Activated CD8-positive, alpha-beta memory T cell treated with anti-CD3 and anti-CD28 coated beads for 4 hours (primary cell): Measurements from ENCODE around the gene UBE3B.

Experiments
- DNase-seq, 2 donors: peaks; one replicate each; pipeline ENCODE4 v3.0.0-alpha.2; 2020; ENCODE audit warnings: low read depth in 2 of 2

UBE3B gene

DNA sequence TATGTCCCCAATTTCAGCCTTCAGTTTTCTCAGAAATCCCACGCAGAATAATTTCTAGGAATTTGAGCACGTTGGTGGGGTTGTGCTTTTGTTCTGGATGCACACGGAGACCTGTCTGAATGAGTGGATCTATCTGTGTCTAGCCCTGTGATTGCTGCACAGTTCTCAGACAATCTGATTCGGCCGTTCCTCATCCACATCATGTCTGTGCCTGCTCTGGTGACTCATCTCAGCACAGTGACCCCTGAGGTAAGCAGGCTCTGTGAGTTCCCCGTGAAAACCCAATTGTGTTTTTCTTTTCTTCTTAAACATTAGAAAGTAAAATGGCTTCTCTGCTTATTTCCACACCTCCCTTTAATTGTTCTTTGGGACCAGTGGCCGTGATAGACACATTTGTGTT is 20.2 kb downstream of the UBE3B start:
- no peak for DNase-seq

DNA sequence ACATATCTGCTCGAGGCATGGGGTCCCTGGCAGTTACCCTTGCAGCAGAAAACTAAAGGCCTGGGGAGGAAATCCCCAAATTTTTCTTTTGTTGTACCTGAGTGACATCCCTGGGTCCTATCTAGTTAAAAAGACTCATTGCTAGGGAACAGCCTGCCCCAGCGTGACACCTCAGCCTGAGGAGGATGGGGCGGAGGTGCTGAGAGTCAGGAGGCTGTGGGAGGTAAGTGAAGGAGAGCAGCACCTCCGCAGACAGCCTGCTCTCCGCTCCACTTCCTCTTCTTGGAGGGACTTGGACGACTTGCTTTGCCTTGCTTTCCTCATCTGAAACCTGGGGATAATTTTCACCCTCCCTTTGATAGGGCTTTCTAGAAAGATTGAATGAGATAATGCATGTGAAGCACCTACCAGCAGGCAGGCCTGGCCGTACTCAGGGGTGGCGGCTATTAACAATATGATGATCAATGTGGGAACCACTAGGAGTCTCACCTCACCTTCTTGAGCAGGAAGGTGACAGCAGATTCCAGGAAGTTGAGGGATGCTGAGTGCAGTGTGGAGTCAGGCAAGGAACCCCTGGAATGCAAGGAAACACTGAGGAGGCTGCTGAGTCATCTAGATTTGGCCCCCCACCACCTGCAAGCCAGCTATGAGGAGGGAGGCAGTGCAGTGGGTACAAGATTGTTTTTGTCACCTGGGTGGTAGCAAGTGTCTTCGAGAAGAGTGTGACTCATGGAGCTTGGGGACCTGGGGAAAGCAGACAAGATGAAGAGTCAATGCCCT is 23.2 kb downstream of the UBE3B start:
- no peak for DNase-seq

DNA sequence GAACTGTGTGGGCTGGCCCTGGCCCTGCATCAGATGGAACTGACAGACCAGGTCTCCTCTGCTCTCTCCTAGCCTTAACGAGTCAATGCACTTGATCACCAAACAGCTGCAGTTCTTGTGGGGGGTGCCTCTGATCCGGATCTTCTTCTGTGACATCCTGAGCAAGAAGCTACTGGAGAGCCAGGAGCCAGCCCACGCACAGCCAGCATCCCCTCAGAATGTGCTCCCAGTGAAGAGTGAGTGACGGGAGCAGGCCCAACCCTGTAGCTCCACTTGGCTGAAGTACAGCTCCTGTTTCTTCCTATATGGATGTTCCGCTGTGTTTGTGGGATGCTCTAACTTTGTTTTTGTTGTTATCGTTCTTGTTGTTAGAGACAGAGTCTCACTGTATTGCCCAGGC is 23.9 kb downstream of the UBE3B start:
- no peak for DNase-seq

- no peak for DNase-seq
Observed at GRCh38 chr12:109502332-109502731, 24.9 kb downstream of the UBE3B start.

GRCh38 chr12:109503611-109504010 is 26.2 kb downstream of the UBE3B start:
- no peak for DNase-seq

- DNase-seq: no peak
Observed at GRCh38 chr12:109504068-109504467, 26.6 kb downstream of the UBE3B start.

- no peak for DNase-seq
Observed at GRCh38 chr12:109510196-109510595, 32.8 kb downstream of the UBE3B start.

GRCh38 chr12:109512608-109513007 is 35.2 kb downstream of the UBE3B start:
- no peak for DNase-seq

DNA sequence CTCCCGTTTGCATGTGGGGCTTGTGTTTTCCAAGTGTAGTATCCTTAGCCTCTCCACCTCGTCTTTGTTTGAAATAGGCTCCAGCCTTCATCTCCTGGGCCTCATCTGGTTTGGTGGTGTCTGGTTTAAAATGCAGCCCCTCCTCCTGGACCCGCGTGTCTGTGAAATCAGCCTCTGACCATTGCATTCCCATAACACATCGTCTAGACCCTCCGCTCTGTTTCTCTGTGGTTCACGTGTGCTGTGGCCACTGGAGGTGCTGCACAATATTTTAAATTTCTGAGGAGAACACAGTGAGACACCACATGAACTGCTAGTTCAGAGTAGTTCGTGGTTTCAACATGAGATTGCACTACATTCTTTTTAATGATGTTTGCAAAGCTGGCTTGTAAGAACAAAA is 35.6 kb downstream of the UBE3B start:
- DNase-seq: no peak

- no peak for DNase-seq
Observed at GRCh38 chr12:109513977-109514376, 36.5 kb downstream of the UBE3B start.

GRCh38 chr12:109517619-109518018 is 40.2 kb downstream of the UBE3B start:
- DNase-seq: no peak

GRCh38 chr12:109518820-109519665 is 41.6 kb downstream of the UBE3B start:
- peak in 1 of 2 donors; percentile 20 for DNase-seq

DNA sequence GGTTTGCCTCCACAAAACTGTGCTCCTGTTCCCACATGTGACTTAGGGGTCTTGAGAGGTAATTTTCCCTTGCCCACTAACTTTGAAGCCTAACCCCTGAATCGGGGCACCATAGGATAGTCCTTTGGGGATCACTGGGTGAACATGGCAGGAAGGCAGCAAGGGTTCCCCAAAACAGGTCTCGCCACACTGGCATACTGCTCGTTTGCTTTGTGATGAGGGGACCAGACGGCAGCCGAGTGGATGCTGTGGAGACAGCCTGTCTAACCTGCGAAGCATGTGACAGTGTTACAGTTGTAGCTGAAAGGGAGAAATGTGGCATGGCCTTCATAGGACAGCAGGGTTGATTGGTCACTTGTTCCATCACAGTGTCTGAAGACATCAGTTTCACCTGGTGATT is 42.4 kb downstream of the UBE3B start:
- no peak for DNase-seq

- DNase-seq: no peak
Observed at GRCh38 chr12:109521831-109522230, 44.4 kb downstream of the UBE3B start.

DNA sequence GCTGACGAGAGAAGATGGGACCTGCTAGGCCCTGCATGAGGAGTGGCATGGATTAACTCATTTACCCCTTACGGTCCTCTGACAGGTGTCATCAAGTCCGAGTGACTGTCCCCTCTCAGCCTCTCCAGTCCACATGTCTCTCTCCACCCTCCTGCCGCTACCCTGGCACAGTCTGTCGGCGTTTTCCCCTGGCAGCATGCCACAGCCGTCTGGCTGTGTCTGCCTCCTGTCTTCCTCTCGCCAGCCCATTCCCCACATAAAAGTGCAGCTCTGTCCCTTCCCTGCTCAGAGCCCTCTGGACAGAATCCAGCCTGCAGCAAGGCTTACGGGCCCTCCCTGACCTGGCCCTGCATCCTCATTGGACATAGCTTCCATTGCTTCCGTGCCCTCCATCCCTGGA is 45.6 kb downstream of the UBE3B start:
- no peak for DNase-seq

DNA sequence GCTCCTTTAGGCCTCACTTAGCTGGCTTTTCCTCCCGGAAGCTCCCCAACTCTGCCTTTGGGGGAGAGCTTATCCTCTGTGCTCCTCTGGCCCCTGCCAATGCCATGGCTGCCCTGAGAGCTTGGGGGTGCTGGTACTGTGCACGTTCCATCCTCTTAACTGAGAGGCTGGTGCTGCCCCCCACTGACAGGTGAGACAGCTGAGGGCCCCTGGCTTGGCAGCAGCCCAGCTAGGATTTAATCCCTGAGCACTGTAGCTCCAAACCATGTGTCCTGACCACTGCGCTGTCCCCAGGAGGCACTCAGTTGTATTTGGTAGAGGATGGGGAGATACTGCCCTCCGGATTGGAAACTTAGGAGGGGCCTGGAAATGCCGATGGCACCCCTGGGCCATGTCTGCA is 46.1 kb downstream of the UBE3B start:
- DNase-seq: no peak

DNA sequence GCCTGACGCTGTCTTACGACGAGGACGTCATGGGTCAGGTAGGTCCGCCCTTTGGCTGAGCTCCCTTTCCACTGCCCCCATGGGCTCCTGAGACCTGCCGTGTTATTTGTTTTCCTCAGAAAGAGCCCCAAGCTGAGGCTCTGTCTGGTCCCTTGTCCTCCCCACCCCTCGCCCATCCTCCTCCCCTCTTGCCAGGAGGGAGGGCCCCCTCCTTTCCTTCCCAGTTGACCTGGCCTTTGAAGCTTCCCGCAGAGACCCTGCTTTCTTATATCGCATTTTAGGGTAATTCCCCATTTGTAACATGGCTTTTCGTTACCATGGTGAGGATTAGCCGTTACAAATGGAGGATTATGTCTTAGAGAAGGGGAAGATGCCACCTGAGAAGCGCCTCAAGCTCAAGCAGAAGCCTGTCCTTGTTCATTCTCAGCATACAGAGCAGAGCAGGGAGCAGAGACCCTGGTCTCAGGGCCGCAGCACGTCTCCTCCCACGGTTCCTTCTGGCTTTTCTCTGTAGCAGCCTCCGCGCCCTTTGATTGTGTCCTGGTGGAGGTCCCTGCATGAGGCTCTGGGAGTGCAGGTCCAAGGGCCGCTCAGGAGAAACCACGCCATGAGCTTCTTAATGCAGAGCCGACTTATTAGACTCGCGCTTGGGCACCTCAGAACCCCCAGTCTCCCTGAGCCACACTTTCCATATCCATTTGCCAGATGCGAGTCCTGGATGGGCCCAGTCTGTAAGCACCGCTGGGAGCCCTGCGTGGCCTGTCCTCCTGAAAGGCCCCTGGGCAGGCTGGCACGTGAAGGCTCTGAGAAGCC is 47.2 kb downstream of the UBE3B start:
- DNase-seq: no peak

DNA sequence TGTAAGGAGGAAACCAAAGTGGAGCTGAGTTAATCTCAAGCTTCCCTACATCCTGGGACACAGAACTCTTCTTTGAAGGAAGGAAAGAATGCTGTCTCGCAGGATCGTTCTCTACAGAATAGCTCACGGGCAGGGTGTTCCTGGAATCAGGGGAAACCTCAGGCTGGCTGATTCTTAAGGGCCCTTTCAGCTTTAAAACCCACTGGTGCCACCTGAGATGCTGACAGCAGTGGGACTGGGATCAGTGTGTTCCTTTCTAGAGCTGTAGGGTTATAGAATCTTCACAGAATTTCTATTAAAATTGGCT is 47.8 kb downstream of the UBE3B start:
- DNase-seq: no peak

DNA sequence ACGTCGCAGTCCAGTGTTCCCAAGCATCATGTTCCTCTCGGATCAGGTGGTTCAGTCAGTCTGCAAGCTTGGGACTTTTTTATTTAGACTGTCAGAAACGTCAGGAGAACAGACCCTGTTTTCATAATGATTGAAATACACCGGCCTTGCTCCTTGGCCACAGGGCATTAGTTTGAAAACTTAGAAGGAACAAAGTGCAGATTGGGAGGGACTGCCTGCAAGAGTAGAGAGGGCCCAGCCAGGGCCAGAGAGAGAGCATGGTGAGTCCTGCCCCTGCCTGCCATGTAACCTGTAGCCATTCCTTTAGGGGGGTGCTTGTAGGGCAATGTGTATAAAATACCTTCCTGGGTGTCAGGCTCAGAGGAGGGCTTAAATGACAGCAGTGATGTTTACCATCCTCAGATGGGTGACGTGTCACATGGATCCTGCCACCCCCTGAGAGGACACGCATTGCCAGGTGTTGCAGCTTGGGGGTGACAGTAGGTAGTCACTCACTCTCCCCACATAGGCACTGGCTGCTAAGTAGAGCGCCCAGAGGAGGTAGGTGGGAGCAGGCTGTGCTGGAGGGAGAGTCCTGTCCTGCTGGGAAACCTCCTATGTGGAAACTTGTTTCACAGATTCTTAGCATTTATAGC is 50.2 kb downstream of the UBE3B start:
- no peak for DNase-seq

GRCh38 chr12:109529691-109530640 is 52.5 kb downstream of the UBE3B start:
- DNase-seq: no peak

DNA sequence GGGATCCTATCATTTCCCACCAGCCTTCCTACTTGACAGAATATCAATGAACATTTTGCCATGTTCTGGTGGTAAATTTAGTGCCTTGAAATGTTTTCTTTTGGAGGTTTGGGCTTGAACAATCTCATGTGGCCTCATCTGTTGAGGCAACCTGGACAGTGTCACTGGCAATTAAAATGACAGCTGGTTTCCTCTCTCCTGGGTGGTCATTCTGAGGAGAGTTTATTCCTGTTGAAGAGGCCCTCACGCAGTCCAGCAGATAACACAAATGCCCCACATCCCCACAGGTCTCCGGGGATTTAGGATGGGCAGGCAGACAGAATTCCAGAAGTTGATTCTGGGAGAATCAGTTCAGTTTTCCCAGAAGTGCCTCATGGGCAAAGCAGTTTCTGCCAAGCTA is 54.0 kb downstream of the UBE3B start:
- no peak for DNase-seq
